Neuronal stem cell (in vitro differentiated cells): ENCODE data around the gene XPO5.

Experiments
- DNase-seq: peaks from one replicate; pipeline ENCODE4 v3.0.0-alpha.2; 2013; ENCODE audit warnings: low spot score
- H2AFZ ChIP-seq: one replicate; pipeline ENCODE4 v1.6.1; 2013; ENCODE audit warnings: mild to moderate bottlenecking, low read length, inconsistent platforms
- H2AK5ac ChIP-seq: 2 replicates; pipeline ENCODE4 v1.6.1; 2013; ENCODE audit warnings: low read depth, mild to moderate bottlenecking, inconsistent platforms, low read length, moderate library complexity, mixed read lengths
- H2BK120ac ChIP-seq: 2 replicates; pipeline ENCODE4 v1.6.1; 2013; ENCODE audit warnings: low read depth, mild to moderate bottlenecking, inconsistent platforms, low read length, moderate library complexity, mixed read lengths
- H2BK12ac ChIP-seq: one replicate; pipeline ENCODE4 v1.6.1; 2013; ENCODE audit warnings: low read length, inconsistent platforms
- H2BK15ac ChIP-seq: 2 replicates; pipeline ENCODE4 v1.6.1; 2013; ENCODE audit warnings: mild to moderate bottlenecking, low read length, inconsistent platforms, mixed read lengths
- H2BK5ac ChIP-seq: one replicate; pipeline ENCODE4 v1.6.1; 2013; ENCODE audit warnings: inconsistent platforms, mild to moderate bottlenecking, low read length, moderate library complexity
- H3K14ac ChIP-seq: one replicate; pipeline ENCODE4 v1.6.1; 2013; ENCODE audit warnings: low read length, inconsistent platforms
- H3K18ac ChIP-seq: 2 replicates; pipeline ENCODE4 v1.6.1; 2013; ENCODE audit warnings: low read length, inconsistent platforms
- H3K23ac ChIP-seq: 2 replicates; pipeline ENCODE4 v1.6.1; 2013; ENCODE audit warnings: low read depth, mild to moderate bottlenecking, mixed read lengths, low read length, inconsistent platforms; ENCODE audit not compliant: poor library complexity
- H3K27ac ChIP-seq: replicated peaks from 3 replicates; pipeline ENCODE4 v1.5.1; 2013; ENCODE audit warnings: low read length, inconsistent platforms
- H3K27me3 ChIP-seq, 3 experiments: 2 replicates each; pipeline ENCODE4 v1.6.1; 2013; ENCODE audit warnings: low read length in 3 of 3, mild to moderate bottlenecking in 2 of 3, inconsistent platforms in 1 of 3, low read depth in 1 of 3, mixed read lengths in 1 of 3, moderate library complexity in 1 of 3; ENCODE audit not compliant: control insufficient read depth in 3 of 3, insufficient read depth in 3 of 3
- H3K36me3 ChIP-seq, 2 donors: replicated peaks in 1 of 2; 2 replicates each; pipeline ENCODE4 v1.6.1; 2013; ENCODE audit warnings: low read length in 2 of 2; ENCODE audit not compliant: control insufficient read depth in 2 of 2, insufficient read depth in 2 of 2
- H3K4ac ChIP-seq: 2 replicates; pipeline ENCODE4 v1.6.1; 2013; ENCODE audit warnings: inconsistent platforms, mild to moderate bottlenecking, low read length, moderate library complexity
- H3K4me1 ChIP-seq, 2 donors: 1 replicate in 1 of 2; 2 replicates in 1 of 2; pipeline ENCODE4 v1.6.1; 2013; ENCODE audit warnings: low read length in 2 of 2, low read depth in 1 of 2; ENCODE audit not compliant: control insufficient read depth in 2 of 2, insufficient read depth in 1 of 2
- H3K4me2 ChIP-seq: one replicate; pipeline ENCODE4 v1.6.1; 2013; ENCODE audit warnings: mild to moderate bottlenecking, low read length, inconsistent platforms; ENCODE audit not compliant: insufficient read depth, poor library complexity, severe bottlenecking
- H3K4me3 ChIP-seq, 2 donors: 2 replicates each; pipeline ENCODE4 v1.5.1; 2013; ENCODE audit warnings: low read length in 2 of 2, mild to moderate bottlenecking in 2 of 2, inconsistent platforms in 1 of 2, moderate library complexity in 1 of 2
- H3K79me1 ChIP-seq: one replicate; pipeline ENCODE4 v1.6.1; 2013; ENCODE audit warnings: low read depth, mild to moderate bottlenecking, inconsistent platforms, low read length, moderate library complexity
- H3K9ac ChIP-seq: one replicate; pipeline ENCODE4 v1.6.1; 2013; ENCODE audit warnings: mild to moderate bottlenecking, low read depth, low read length, inconsistent platforms; ENCODE audit not compliant: poor library complexity
- H3K9me3 ChIP-seq, 2 donors: replicated peaks in 1 of 2; 2 replicates each; pipeline versions ENCODE3 to v1.6.1; 2013; ENCODE audit warnings: low read length in 2 of 2, mild to moderate bottlenecking in 2 of 2, inconsistent platforms in 1 of 2, low read depth in 1 of 2, mixed read lengths in 1 of 2, moderate library complexity in 1 of 2; ENCODE audit not compliant: control insufficient read depth in 2 of 2, insufficient read depth in 1 of 2
- H4K8ac ChIP-seq: one replicate; pipeline ENCODE4 v1.6.1; 2013; ENCODE audit warnings: low read depth, mild to moderate bottlenecking, inconsistent platforms, low read length, moderate library complexity
- H4K91ac ChIP-seq: one replicate; pipeline ENCODE4 v1.6.1; 2013; ENCODE audit warnings: low read length, low read depth, mild to moderate bottlenecking, inconsistent platforms; ENCODE audit not compliant: poor library complexity
- WGBS, 2 donors: extraction: QIAGEN DNeasy Blood & Tissue Kit; methylation state at CpG; one replicate each; pipeline ENCODE4 v1.1.7; 2013; ENCODE audit warnings: missing lambda C conversion rate in 2 of 2, mixed read lengths in 1 of 2; ENCODE audit not compliant: insufficient read length in 2 of 2, insufficient replicate concordance in 1 of 2; ENCODE audit errors: extremely low coverage in 2 of 2; 5-methylcytosine and 5-hydroxymethylcytosine counted together

Gene XPO5

DNA sequence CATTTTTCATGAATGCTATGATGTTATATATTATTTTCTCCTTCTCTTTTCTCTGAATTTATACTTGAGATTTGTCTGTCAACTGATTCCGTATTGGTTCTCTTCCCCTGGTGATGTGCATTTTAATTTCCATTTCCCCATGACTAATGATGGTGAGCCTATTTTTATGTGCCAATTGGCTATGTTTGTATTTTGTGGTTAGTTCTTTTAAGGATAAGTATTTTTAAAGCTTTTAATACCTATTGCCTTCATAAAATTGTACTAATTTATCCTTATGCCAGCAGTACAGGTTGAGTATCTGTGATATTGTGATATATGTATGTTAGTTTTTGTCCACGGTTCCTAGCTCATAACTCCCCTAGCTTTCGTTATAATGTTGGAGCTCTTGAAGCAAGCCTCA lies 2.9 kb upstream of the XPO5 start:
- no peak overlapping the region for H2BK12ac ChIP-seq
- H2AFZ ChIP-seq, result no peak overlapping the region
- H3K4me1 ChIP-seq, result peaks cover 3 to 4% of the 10 kb centered on the region in 2 donors
- H3K9me3 ChIP-seq, result peaks cover 0 to 6% of the 10 kb centered on the region in 2 donors
- no peak overlapping the region for H3K18ac ChIP-seq
- peaks cover 5 to 43% of the 10 kb centered on the region in 2 donors for H3K36me3 ChIP-seq
- DNase-seq, result no peak
- H3K23ac ChIP-seq, result no peak overlapping the region
- no peaks in the 10 kb centered on the region for H3K27me3 ChIP-seq
- no peak overlapping the region for H2BK120ac ChIP-seq
- no peak overlapping the region for H2AK5ac ChIP-seq
- no peak overlapping the region for H3K9ac ChIP-seq
- H3K4me3 ChIP-seq, result no peak overlapping the region
- H3K14ac ChIP-seq, result no peak overlapping the region
- H3K4me2 ChIP-seq, result no peak overlapping the region
- H2BK5ac ChIP-seq, result no peak overlapping the region
- H2BK15ac ChIP-seq, result no peak overlapping the region
- WGBS, 2 donors, result no CpG with 5 or more reads among the region's 3 CpGs
- no peak overlapping the region for H3K4ac ChIP-seq
- peaks cover 2% of the 10 kb centered on the region for H3K79me1 ChIP-seq
- no peak overlapping the region for H3K27ac ChIP-seq
- no peak overlapping the region for H4K91ac ChIP-seq
- H4K8ac ChIP-seq, result no peak overlapping the region

DNA sequence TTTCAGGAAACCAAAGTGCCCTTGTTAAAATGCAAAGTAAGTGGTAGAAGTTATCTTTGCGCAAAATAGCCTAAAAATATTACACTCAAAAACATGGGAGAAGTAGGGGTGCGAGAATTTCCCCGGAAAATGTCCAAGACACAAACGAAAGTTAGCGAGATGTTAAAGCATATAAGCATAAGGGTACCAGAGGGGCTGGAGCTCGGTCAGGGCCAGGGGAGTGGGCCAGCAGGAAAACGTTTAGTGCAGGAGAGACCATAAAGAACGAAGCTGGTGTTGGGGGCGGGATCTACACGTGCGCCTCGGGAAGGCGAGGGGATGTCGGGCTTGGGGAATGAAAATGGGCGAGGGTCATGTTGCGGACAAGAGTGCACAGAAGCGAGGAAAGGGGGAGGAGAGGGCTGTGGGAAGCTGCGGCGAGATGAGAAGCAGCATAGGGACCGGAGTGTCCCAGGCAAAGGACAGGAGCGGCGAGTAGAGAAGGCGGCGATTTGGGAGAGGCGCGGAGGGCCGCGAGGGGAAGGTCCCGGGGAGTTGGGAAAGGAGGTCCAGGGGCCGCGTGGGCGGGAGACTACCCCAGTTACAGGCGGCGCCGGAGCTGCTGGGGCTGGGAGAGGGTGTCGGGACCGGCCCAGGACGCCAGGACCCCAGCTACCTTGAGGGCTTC lies 600 bp downstream of the XPO5 start:
- no CpG with 5 or more reads among the region's 38 CpGs for WGBS, 2 donors
- Histone ChIP-seq H2AFZ (peak overlapping the region; percentile 98), H3K27ac (peak overlapping the region; percentile 66), H3K4me3 (peak overlapping the region; percentile 98 to 99), H2BK120ac (no peak overlapping the region), H2AK5ac (no peak overlapping the region), H4K8ac (no peak overlapping the region), H2BK12ac (no peak overlapping the region), H3K23ac (peak overlapping the region; percentile 94), H2BK5ac (peak overlapping the region; percentile 88), H3K4ac (no peak overlapping the region), H3K27me3 (no peaks in the 10 kb centered on the region), H3K79me1 (peaks cover 3% of the 10 kb centered on the region), H3K4me1 (peaks cover 3 to 4% of the 10 kb centered on the region in 2 donors), H4K91ac (no peak overlapping the region), H3K18ac (peak overlapping the region; percentile 99), H2BK15ac (peak overlapping the region; percentile 46), H3K9ac (peak overlapping the region; percentile 98), H3K14ac (peak overlapping the region; percentile 25), H3K9me3 (peaks cover 0 to 6% of the 10 kb centered on the region in 2 donors), H3K36me3 (peaks cover 19 to 56% of the 10 kb centered on the region in 2 donors), H3K4me2 (peak overlapping the region; percentile 95)
- peak; percentile 46 for DNase-seq

DNA sequence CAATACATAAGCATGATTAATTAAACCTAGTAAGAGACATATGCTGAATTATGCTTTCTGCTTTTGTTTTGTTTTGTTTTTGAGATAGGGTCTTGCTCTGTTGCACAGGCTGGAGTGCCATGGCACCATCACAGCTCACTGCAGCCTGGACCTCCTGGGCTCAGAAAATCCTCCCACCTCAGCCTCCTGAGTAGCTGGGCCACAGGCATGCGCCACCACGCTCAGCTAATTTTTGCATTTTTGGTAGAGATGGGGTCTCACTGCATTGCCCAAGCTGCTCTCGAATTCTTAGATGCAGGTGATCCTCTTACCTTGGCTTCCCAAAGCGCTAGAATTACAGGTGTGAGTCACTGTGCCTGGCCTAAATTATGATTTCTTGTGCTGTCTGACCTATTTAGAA lies 3.8 kb downstream of the XPO5 start:
- Histone ChIP-seq H3K4me3 (no peak overlapping the region), H3K4ac (no peak overlapping the region), H3K18ac (no peak overlapping the region), H3K4me2 (no peak overlapping the region), H2BK12ac (no peak overlapping the region), H4K91ac (no peak overlapping the region), H2BK15ac (no peak overlapping the region), H2AFZ (no peak overlapping the region), H3K9ac (no peak overlapping the region), H3K27me3 (no peaks in the 10 kb centered on the region), H3K14ac (no peak overlapping the region), H3K36me3 (peaks cover 24 to 61% of the 10 kb centered on the region in 2 donors), H2BK5ac (no peak overlapping the region), H2BK120ac (no peak overlapping the region), H3K79me1 (peaks cover 3% of the 10 kb centered on the region), H3K27ac (no peak overlapping the region), H3K23ac (no peak overlapping the region), H2AK5ac (no peak overlapping the region), H3K9me3 (no peaks in the 10 kb centered on the region), H4K8ac (no peak overlapping the region), H3K4me1 (peaks cover 3 to 4% of the 10 kb centered on the region in 2 donors)
- WGBS, 2 donors, result no CpG with 5 or more reads among the region's 4 CpGs
- no peak for DNase-seq

DNA sequence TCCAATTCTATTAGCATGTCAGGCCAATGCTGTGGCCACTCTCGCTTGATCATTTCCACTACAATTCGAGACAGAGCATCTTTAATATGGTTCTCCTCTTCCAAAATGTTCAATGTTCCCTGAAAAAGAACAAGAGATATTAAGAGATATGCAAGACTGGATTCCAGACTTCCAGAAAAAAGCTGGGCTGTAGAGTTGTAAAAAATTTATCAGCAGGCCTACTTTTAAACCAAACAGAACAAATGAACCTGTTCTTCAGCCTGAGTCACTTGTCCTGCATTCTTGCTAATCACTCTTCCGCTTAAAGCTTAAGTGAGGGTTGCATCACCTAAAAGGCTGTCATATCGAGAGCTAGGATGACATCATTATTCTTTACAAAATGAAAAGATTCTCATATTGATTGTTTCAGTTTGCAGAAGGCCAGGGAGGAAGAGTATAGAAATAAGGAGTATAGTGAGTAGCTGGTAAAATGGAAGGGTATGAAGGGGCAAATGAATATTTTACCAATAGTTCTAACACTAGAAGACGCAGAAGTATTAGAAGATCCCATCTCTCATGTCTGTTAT lies 4.9 kb downstream of the XPO5 start:
- WGBS, 2 donors, result no CpG with 5 or more reads among the region's 5 CpGs

More for the DNA sequence above, 4.9 kb downstream of the XPO5 start:
- Histone ChIP-seq H3K27me3 (no peaks in the 10 kb centered on the region), H3K4me1 (peaks cover 3 to 4% of the 10 kb centered on the region in 2 donors), H3K9ac (no peak overlapping the region), H2BK12ac (no peak overlapping the region), H2BK120ac (no peak overlapping the region), H2BK5ac (no peak overlapping the region), H3K4me3 (no peak overlapping the region), H4K8ac (no peak overlapping the region), H2AK5ac (no peak overlapping the region), H3K4me2 (no peak overlapping the region), H3K27ac (no peak overlapping the region), H3K79me1 (peaks cover 3% of the 10 kb centered on the region), H3K14ac (no peak overlapping the region), H2AFZ (no peak overlapping the region), H3K36me3 (peaks cover 27 to 70% of the 10 kb centered on the region in 2 donors), H2BK15ac (no peak overlapping the region), H3K23ac (no peak overlapping the region), H4K91ac (no peak overlapping the region), H3K9me3 (no peaks in the 10 kb centered on the region), H3K4ac (no peak overlapping the region), H3K18ac (no peak overlapping the region)
- no peak for DNase-seq
